ENCODE measurements around the gene SNED1.

SNED1 gene

DNA sequence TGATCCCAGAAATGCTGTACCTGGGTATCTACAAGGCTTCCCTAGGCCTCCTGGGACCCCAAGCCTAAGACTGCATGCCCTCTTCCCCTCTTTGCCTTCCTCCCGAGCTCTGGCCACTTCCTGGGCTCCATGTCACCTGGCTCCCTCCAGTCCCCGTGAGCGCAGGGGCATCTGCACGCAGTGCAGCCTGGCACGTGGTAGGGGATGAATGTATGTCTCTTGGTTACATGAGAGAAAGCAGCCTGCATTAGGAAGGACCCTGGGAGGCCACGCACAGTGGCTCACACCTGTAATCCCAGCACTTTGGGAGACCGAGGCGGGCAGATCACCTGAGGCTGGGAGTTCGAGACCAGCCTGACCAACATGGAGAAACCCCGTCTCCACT is 135.0 kb downstream of the SNED1 start:
- no peak overlapping the region for H3K27ac ChIP-seq (ENCODE audit: low read depth, low read length, severe bottlenecking)
- 87% methylated on average over 7 of the region's 10 CpGs; no CpG with 5 or more reads in 1 of the 2 experiments for WGBS, 2 experiments (ENCODE audit: insufficient coverage in 2 of 2)
- H3K36me3 ChIP-seq (ENCODE audit: control insufficient read depth, insufficient read depth, low read length): peaks cover 27% of the 10 kb centered on the region

DNA sequence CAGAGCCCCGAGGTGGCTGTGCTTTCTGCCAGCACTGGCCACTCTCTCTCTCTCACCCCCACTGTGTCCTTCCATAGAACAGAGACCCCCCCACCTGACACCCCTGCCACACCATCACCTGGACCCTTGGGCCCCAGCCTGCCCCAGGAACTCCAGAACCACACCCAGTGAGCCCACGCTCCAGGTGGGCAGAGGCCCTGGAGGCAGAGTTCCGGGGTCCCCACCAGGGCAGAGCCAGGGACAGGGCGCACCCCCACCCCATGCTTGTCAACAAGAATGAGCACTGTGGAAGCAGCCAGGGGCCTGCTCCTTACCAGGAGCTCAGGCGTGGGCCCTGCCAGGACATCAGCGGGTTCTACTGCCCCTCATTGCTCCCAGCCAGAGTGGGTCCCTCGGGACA is 136.3 kb downstream of the SNED1 start:
- Histone ChIP-seq H3K4me1 (ENCODE audit: control insufficient read depth, insufficient read depth, low read length, poor library complexity, severe bottlenecking) (no peaks in the 10 kb centered on the region), H3K27ac (ENCODE audit: low read depth, low read length, severe bottlenecking) (no peak overlapping the region), H3K9me3 (ENCODE audit: control insufficient read depth, low read length) (no peaks in the 10 kb centered on the region), H3K4me3 (ENCODE audit: extremely low read depth, insufficient read depth, low read length, poor library complexity, severe bottlenecking) (no peak overlapping the region), H3K36me3 (ENCODE audit: control insufficient read depth, insufficient read depth, low read length) (peaks cover 27% of the 10 kb centered on the region)
- 92 to 97% methylated on average over 6 to 7 of the region's 7 CpGs for WGBS, 2 experiments (ENCODE audit: insufficient coverage in 2 of 2)

More for the DNA sequence above, 135.0 kb downstream of the SNED1 start:
- Histone ChIP-seq H3K4me3 (ENCODE audit: extremely low read depth, insufficient read depth, low read length, poor library complexity, severe bottlenecking) (no peak overlapping the region), H3K4me1 (ENCODE audit: control insufficient read depth, insufficient read depth, low read length, poor library complexity, severe bottlenecking) (no peaks in the 10 kb centered on the region), H3K9me3 (ENCODE audit: control insufficient read depth, low read length) (no peaks in the 10 kb centered on the region)

GRCh38 chr2:241135737-241136136 is 137.3 kb downstream of the SNED1 start:
- no peak overlapping the region for H3K4me3 ChIP-seq (ENCODE audit: extremely low read depth, insufficient read depth, low read length, poor library complexity, severe bottlenecking)
- 90 to 94% methylated on average over 2 to 5 of the region's 9 CpGs for WGBS, 2 experiments (ENCODE audit: insufficient coverage in 2 of 2)
- H3K27ac ChIP-seq (ENCODE audit: low read depth, low read length, severe bottlenecking): no peak overlapping the region
- H3K36me3 ChIP-seq (ENCODE audit: control insufficient read depth, insufficient read depth, low read length): peaks cover 23% of the 10 kb centered on the region
- H3K9me3 ChIP-seq (ENCODE audit: control insufficient read depth, low read length): no peaks in the 10 kb centered on the region
- H3K4me1 ChIP-seq (ENCODE audit: control insufficient read depth, insufficient read depth, low read length, poor library complexity, severe bottlenecking): no peaks in the 10 kb centered on the region

- Histone ChIP-seq H3K27ac (ENCODE audit: low read depth, low read length, severe bottlenecking) (no peak overlapping the region), H3K9me3 (ENCODE audit: control insufficient read depth, low read length) (no peaks in the 10 kb centered on the region), H3K4me3 (ENCODE audit: extremely low read depth, insufficient read depth, low read length, poor library complexity, severe bottlenecking) (no peak overlapping the region), H3K36me3 (ENCODE audit: control insufficient read depth, insufficient read depth, low read length) (peaks cover 23% of the 10 kb centered on the region), H3K4me1 (ENCODE audit: control insufficient read depth, insufficient read depth, low read length, poor library complexity, severe bottlenecking) (no peaks in the 10 kb centered on the region)
- 95 to 98% methylated on average over 7 to 8 of the region's 8 CpGs for WGBS, 2 experiments (ENCODE audit: insufficient coverage in 2 of 2)
These were observed 137.8 kb downstream of the SNED1 start for GRCh38 chr2:241136191-241136590.

DNA sequence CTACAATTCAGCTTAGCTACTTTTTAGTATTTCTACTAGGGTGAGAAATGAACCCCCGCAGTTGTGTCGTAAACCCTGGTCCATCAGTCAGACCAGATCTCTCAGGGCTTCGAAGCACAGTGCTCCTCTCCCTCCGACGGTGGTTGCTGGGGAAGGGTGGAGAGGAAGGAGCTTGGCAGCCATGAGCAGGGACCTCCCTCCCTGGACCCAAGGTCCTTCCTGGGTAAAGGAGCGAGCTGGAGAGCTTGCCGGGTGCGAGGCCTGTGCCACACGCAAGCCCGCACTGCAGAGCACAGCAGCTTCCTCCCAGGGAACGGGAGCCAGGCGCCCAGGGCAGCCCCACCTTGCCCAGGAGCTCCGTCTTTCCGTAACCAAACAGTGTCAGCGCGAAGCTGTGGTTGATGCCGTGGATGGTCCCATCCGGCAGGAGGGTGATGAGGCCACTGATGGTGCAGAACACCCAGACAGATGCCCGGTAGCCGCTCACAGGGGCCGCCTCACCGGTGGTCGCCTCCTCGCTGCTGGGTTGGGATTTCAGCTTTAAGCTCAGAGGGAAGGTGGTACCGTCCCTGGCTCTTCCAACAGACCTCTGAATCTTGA is 138.3 kb downstream of the SNED1 start:
- H3K27ac ChIP-seq (ENCODE audit: low read depth, low read length, severe bottlenecking): no peak overlapping the region
- H3K9me3 ChIP-seq (ENCODE audit: control insufficient read depth, low read length): no peaks in the 10 kb centered on the region
- no peak overlapping the region for H3K4me3 ChIP-seq (ENCODE audit: extremely low read depth, insufficient read depth, low read length, poor library complexity, severe bottlenecking)
- peaks cover 23% of the 10 kb centered on the region for H3K36me3 ChIP-seq (ENCODE audit: control insufficient read depth, insufficient read depth, low read length)
- 94 to 97% methylated on average over 23 to 25 of the region's 25 CpGs for WGBS, 2 experiments (ENCODE audit: insufficient coverage in 2 of 2)
- H3K4me1 ChIP-seq (ENCODE audit: control insufficient read depth, insufficient read depth, low read length, poor library complexity, severe bottlenecking): no peaks in the 10 kb centered on the region

DNA sequence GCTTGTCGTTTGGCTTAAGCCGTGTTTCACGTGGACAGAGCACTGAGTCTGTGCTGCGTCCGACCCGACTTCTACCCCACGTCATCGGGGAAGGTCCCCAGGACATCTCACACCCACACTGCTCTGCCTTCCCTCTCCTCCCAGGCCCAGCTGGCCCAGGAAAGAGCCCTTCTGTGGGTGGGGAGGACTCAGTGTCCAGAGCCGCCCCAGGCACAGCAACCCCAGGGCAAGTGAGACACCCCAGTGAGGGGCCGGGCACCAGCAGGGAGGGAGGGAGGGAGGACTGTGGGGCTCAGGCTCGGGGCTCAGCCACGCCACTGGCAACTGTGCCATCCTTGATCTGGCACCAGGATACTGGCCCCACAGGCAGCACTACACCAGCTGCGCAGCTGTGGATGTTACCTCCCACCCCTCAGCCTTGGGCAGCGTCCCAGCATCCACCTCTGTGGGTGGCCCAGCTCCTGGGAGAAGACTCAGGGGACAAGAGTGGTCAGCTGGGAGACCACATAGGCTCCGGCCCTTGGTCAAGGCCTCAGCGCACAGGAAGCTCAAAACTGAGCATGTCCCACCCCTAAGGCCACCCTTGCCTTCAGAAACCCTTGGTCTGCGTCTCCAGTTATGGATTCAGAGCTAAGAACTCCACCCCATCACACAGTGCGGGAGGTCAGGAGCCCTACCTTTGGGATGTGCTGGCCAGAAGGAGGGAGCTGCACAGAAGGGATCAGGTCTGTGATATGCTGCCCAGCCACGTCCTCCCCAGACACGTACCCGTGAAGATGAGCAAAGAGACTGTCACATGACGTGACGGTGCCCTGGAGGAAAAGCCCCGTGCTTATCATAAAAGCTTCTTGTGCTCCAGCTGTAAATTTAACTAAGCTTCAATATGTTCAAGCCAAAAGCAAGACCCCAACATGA is 139.1 kb downstream of the SNED1 start:
- H3K9me3 ChIP-seq (ENCODE audit: control insufficient read depth, low read length): no peaks in the 10 kb centered on the region
- no peaks in the 10 kb centered on the region for H3K4me1 ChIP-seq (ENCODE audit: control insufficient read depth, insufficient read depth, low read length, poor library complexity, severe bottlenecking)
- H3K4me3 ChIP-seq (ENCODE audit: extremely low read depth, insufficient read depth, low read length, poor library complexity, severe bottlenecking): no peak overlapping the region
- peaks cover 20% of the 10 kb centered on the region for H3K36me3 ChIP-seq (ENCODE audit: control insufficient read depth, insufficient read depth, low read length)
- H3K27ac ChIP-seq (ENCODE audit: low read depth, low read length, severe bottlenecking): no peak overlapping the region
- 86 to 93% methylated on average over 15 to 22 of the region's 24 CpGs for WGBS, 2 experiments (ENCODE audit: insufficient coverage in 2 of 2)

GRCh38 chr2:241138471-241138870 is 140.1 kb downstream of the SNED1 start:
- no peaks in the 10 kb centered on the region for H3K4me1 ChIP-seq (ENCODE audit: control insufficient read depth, insufficient read depth, low read length, poor library complexity, severe bottlenecking)
- H3K27ac ChIP-seq (ENCODE audit: low read depth, low read length, severe bottlenecking): no peak overlapping the region
- H3K9me3 ChIP-seq (ENCODE audit: control insufficient read depth, low read length): no peaks in the 10 kb centered on the region
- peaks cover 20% of the 10 kb centered on the region for H3K36me3 ChIP-seq (ENCODE audit: control insufficient read depth, insufficient read depth, low read length)
- H3K4me3 ChIP-seq (ENCODE audit: extremely low read depth, insufficient read depth, low read length, poor library complexity, severe bottlenecking): no peak overlapping the region
- 96 to 97% methylated on average over 14 to 15 of the region's 16 CpGs for WGBS, 2 experiments (ENCODE audit: insufficient coverage in 2 of 2)

DNA sequence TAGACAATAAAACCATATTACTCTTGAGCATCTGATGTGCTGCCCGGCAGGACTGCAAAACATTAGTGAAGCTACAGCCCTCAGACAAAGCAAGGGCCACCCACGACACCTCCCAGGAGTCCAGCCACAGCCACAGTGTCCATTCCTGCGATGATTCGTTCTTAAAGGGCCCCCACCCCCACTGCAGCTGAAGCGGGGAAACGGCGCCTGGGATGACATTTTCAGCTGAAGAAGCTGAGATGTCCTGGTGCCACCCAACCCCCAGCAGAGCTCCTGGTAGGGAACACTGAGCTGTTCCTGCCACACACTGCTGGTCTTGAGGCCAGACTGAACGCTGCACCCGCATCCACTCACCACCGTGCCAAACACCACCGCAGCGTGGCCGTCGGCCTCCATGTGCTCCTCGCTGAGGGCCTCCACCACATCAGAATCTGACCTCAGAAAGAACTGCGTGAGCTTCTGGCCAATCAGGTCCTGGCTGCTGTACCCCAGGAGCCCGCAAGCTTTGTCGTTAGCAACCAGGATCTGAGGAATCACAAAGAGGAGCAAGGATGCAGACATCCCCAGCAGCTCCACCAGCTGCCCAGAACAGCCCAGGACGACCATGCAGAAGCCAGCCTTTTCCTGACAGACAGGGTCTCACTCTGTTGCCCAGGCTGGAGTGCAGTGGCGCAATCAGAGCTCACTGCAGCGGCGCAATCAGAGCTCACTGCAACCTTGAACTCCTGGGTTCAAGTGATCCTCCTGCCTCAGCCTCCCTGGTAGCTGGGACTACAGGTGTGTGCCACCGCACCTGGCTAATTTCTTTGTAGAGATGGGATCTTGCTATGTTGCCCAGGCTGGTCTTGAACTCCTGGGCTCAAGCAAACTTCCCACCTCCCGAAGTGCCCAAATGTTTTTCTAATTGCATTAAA is 141.4 kb downstream of the SNED1 start:
- no peak overlapping the region for H3K27ac ChIP-seq (ENCODE audit: low read depth, low read length, severe bottlenecking)
- H3K4me1 ChIP-seq (ENCODE audit: control insufficient read depth, insufficient read depth, low read length, poor library complexity, severe bottlenecking): no peaks in the 10 kb centered on the region
- H3K9me3 ChIP-seq (ENCODE audit: control insufficient read depth, low read length): no peaks in the 10 kb centered on the region
- 93 to 95% methylated on average over 12 to 23 of the region's 24 CpGs for WGBS, 2 experiments (ENCODE audit: insufficient coverage in 2 of 2)
- no peak overlapping the region for H3K4me3 ChIP-seq (ENCODE audit: extremely low read depth, insufficient read depth, low read length, poor library complexity, severe bottlenecking)
- peaks cover 13% of the 10 kb centered on the region for H3K36me3 ChIP-seq (ENCODE audit: control insufficient read depth, insufficient read depth, low read length)

- H3K36me3 ChIP-seq (ENCODE audit: control insufficient read depth, insufficient read depth, low read length): peaks cover 9% of the 10 kb centered on the region
- 93 to 98% methylated on average over 7 to 10 of the region's 10 CpGs for WGBS, 2 experiments (ENCODE audit: insufficient coverage in 2 of 2)
- no peak overlapping the region for H3K27ac ChIP-seq (ENCODE audit: low read depth, low read length, severe bottlenecking)
- no peaks in the 10 kb centered on the region for H3K9me3 ChIP-seq (ENCODE audit: control insufficient read depth, low read length)
- no peaks in the 10 kb centered on the region for H3K4me1 ChIP-seq (ENCODE audit: control insufficient read depth, insufficient read depth, low read length, poor library complexity, severe bottlenecking)
- no peak overlapping the region for H3K4me3 ChIP-seq (ENCODE audit: extremely low read depth, insufficient read depth, low read length, poor library complexity, severe bottlenecking)
These were observed 142.0 kb downstream of the SNED1 start for GRCh38 chr2:241140445-241140840.

DNA sequence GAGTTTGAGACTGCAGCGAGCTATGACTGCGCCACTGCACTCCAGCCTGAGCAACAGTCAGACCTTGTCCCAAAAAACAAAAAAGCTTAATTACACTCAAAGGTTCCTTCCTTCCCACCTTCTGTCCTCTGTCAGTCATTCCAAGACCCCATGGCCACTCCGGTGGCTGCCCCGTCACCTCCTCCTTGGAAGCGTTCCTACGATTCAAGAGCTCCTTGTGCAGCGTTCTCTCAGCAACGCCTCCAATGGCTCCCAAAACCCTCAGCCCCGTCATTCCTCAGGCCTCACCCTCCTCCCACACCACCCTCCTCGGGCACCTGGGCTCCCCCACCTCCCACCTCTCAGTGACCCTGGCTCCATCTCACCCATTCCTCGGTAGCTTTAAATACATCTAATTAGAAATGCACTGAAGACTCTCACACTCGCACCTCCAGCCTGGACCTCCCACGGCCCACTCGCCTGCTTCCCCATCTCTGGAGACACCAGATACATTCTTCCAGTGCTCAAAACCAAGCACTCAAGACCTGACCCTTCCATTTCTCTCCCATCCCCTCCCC is 142.9 kb downstream of the SNED1 start:
- Histone ChIP-seq H3K4me3 (ENCODE audit: extremely low read depth, insufficient read depth, low read length, poor library complexity, severe bottlenecking) (no peak overlapping the region), H3K9me3 (ENCODE audit: control insufficient read depth, low read length) (no peaks in the 10 kb centered on the region), H3K36me3 (ENCODE audit: control insufficient read depth, insufficient read depth, low read length) (peaks cover 5% of the 10 kb centered on the region), H3K4me1 (ENCODE audit: control insufficient read depth, insufficient read depth, low read length, poor library complexity, severe bottlenecking) (no peaks in the 10 kb centered on the region), H3K27ac (ENCODE audit: low read depth, low read length, severe bottlenecking) (no peak overlapping the region)
- WGBS, 2 experiments (ENCODE audit: insufficient coverage in 2 of 2): 91 to 96% methylated on average over 11 to 14 of the region's 14 CpGs
